Stimulated activated memory B cell treated with anti-CD40 and anti-IgM and Interleukin-4, amounts not matched to agents 10 μg/mL and 1 μg/mL and 100 μg/mL, for 72 hours (primary cell): ENCODE data around the gene UBE2H.

ENCODE experiments used
- ATAC-seq: fragments of 150-1000 bp; cut with Tn5 transposase; 2 replicates; pipeline ENCODE4 v1.10.0; 2021
- H3K27ac Mint-ChIP-seq: one replicate; pipeline ENCODE4 v1.8.0; 2022; ENCODE audit warnings: mild to moderate bottlenecking, mixed read lengths
- H3K27me3 Mint-ChIP-seq: one replicate; pipeline ENCODE4 v1.8.0; 2022; ENCODE audit warnings: mixed read lengths
- H3K36me3 Mint-ChIP-seq: one replicate; pipeline ENCODE4 v1.8.0; 2022; ENCODE audit warnings: mixed read lengths
- H3K4me1 Mint-ChIP-seq: one replicate; pipeline ENCODE4 v1.8.0; 2022; ENCODE audit warnings: mixed read lengths
- H3K4me3 Mint-ChIP-seq: one replicate; pipeline ENCODE4 v1.8.0; 2022; ENCODE audit warnings: mild to moderate bottlenecking, moderate library complexity, mixed read lengths
- H3K9me3 Mint-ChIP-seq: one replicate; pipeline ENCODE4 v1.8.0; 2022; ENCODE audit warnings: mixed read lengths

Gene UBE2H

GRCh38 chr7:129780974-129781927, 171.5 kb downstream of the UBE2H start:
- peaks cover 75% of the 10 kb centered on the region for H3K27me3 Mint-ChIP-seq
- H3K4me3 Mint-ChIP-seq: peak overlapping the region; percentile 78
- H3K36me3 Mint-ChIP-seq: no peaks in the 10 kb centered on the region
- peaks cover 53% of the 10 kb centered on the region for H3K4me1 Mint-ChIP-seq
- no peaks in the 10 kb centered on the region for H3K9me3 Mint-ChIP-seq
- no peak for ATAC-seq
- no peak overlapping the region for H3K27ac Mint-ChIP-seq
